DND-41 (cell line): ENCODE data around the gene ZNF653.

Experiments
- EZH2 ChIP-seq: IDR thresholded peaks from 3 replicates; pipeline ENCODE4 v1.6.1; 2012; ENCODE audit warnings: borderline replicate concordance, low read depth, mild to moderate bottlenecking, moderate library complexity, low read length, inconsistent platforms; ENCODE audit not compliant: severe bottlenecking
- TF ChIP-seq, protein P1 (sequence below): IDR thresholded peaks from 2 replicates; pipeline ENCODE4 v1.5.1; 2012; ENCODE audit warnings: borderline replicate concordance, low read length, moderate library complexity, mild to moderate bottlenecking; ENCODE audit not compliant: poor library complexity, severe bottlenecking; ENCODE audit errors: extremely low read depth

DNA sequence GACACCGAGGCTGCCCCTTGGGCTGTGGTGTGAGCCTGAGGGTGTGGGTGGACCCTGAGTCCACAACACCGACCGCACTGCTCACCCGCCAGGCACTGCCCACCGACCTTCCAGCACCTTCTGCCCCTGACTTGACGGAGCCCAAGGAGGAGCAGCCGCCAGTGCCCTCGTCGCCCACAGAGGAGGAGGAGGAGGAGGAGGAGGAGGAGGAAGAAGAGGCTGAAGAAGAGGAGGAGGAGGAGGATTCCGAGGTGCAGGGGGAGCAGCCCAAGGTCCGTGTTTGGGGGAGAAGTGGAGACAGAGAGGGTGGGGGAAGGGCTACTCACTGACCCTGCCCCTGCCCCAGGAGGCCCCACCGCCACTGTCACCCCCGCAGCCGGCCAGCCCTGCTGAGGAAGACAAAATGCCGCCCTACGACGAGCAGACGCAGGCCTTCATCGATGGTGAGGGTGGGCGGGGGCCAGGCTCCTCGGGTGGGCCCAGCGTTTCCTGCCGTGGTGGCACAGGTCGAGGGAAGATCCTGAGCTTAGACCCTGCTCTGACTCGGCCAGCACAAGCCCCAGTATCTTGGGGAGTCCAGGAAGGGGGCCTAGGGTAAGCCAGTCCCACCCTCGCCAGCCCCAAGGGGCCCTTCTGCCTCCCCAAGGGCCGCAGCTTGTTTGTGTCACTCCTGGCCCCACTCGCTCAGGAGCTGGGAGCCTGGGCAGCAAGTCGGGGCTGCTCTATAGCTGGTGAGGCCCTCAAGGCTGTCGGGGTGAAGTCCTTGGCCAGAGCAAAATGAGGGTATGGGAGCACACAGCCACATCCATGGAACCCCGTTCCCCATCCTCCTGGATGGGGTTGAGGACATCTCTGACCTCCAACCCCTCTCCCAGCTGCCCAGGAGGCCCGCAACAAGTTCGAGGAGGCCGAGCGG lies 58.0 kb downstream of the ZNF653 start:
- TF ChIP-seq, protein P1, sequence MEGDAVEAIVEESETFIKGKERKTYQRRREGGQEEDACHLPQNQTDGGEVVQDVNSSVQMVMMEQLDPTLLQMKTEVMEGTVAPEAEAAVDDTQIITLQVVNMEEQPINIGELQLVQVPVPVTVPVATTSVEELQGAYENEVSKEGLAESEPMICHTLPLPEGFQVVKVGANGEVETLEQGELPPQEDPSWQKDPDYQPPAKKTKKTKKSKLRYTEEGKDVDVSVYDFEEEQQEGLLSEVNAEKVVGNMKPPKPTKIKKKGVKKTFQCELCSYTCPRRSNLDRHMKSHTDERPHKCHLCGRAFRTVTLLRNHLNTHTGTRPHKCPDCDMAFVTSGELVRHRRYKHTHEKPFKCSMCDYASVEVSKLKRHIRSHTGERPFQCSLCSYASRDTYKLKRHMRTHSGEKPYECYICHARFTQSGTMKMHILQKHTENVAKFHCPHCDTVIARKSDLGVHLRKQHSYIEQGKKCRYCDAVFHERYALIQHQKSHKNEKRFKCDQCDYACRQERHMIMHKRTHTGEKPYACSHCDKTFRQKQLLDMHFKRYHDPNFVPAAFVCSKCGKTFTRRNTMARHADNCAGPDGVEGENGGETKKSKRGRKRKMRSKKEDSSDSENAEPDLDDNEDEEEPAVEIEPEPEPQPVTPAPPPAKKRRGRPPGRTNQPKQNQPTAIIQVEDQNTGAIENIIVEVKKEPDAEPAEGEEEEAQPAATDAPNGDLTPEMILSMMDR, result no peak
- no peak for TF ChIP-seq EZH2
